OCI-LY1 (cell line): ENCODE results near the gene ADAM19.

Experiments used
- H2AFZ ChIP-seq: fragments of 200-600 bp; sonication (generic), shearing (Covaris generic); 2 replicates; pipeline ENCODE4 v1.6.0; 2014; ENCODE audit warnings: antibody characterized with exemption, mild to moderate bottlenecking, low read length
- H3F3A ChIP-seq: fragments of 200-600 bp; sonication (generic), shearing (Covaris generic); 2 replicates; pipeline ENCODE4 v1.6.0; 2014; ENCODE audit warnings: mild to moderate bottlenecking, antibody characterized with exemption, low read length, moderate library complexity; ENCODE audit not compliant: insufficient read depth
- H3K27ac ChIP-seq: fragments of 200-600 bp; sonication (generic); 2 replicates; pipeline ENCODE4 v1.5.1; 2014; ENCODE audit warnings: low read length, mixed run types, mild to moderate bottlenecking, low read depth; ENCODE audit not compliant: poor library complexity, severe bottlenecking
- H3K27me3 ChIP-seq: fragments of 200-600 bp; sonication (generic); 2 replicates; pipeline ENCODE4 v1.6.0; 2014; ENCODE audit warnings: antibody characterized with exemption, mild to moderate bottlenecking, low read length, moderate library complexity; ENCODE audit not compliant: insufficient read depth
- H3K36me3 ChIP-seq: fragments of 200-600 bp; sonication (generic); 2 replicates; pipeline ENCODE4 v1.6.1; 2014; ENCODE audit warnings: mild to moderate bottlenecking, antibody characterized with exemption, low read length, moderate library complexity, mixed read lengths; ENCODE audit not compliant: insufficient read depth
- H3K4me1 ChIP-seq: fragments of 200-600 bp; sonication (generic); 2 replicates; pipeline ENCODE4 v1.5.1; 2014; ENCODE audit warnings: mild to moderate bottlenecking, low read length, moderate library complexity; ENCODE audit not compliant: insufficient read depth, severe bottlenecking
- H3K4me2 ChIP-seq: fragments of 200-600 bp; sonication (generic), shearing (Covaris generic); 2 replicates; pipeline ENCODE4 v1.6.1; 2014; ENCODE audit warnings: low read length
- H3K4me3 ChIP-seq: fragments of 200-600 bp; sonication (generic); 2 replicates; pipeline ENCODE4 v1.5.1; 2014; ENCODE audit warnings: low read length, low read depth, mild to moderate bottlenecking, mixed read lengths; ENCODE audit not compliant: poor library complexity, severe bottlenecking
- H3K79me2 ChIP-seq: fragments of 200-600 bp; shearing (Covaris generic); 2 replicates; pipeline ENCODE4 v1.6.1; 2016; ENCODE audit warnings: mixed run types, low read length, mixed read lengths; ENCODE audit not compliant: insufficient read depth
- H3K9ac ChIP-seq: fragments of 200-600 bp; sonication (generic), shearing (Covaris generic); 2 replicates; pipeline ENCODE4 v1.6.1; 2014; ENCODE audit warnings: mild to moderate bottlenecking, low read length, mixed read lengths
- H3K9me2 ChIP-seq: fragments of 200-600 bp; sonication (generic), shearing (Covaris generic); 2 replicates; pipeline ENCODE4 v1.6.1; 2014; ENCODE audit warnings: low read depth, mild to moderate bottlenecking, low read length, mixed read lengths
- H3K9me3 ChIP-seq: fragments of 200-600 bp; shearing (Covaris generic); 2 replicates; pipeline ENCODE4 v1.6.1; 2014; ENCODE audit warnings: low read length, mixed read lengths
- H4K20me1 ChIP-seq: fragments of 200-600 bp; sonication (generic), shearing (Covaris generic); 2 replicates; pipeline ENCODE4 v1.6.0; 2016; ENCODE audit warnings: mild to moderate bottlenecking, low read length; ENCODE audit not compliant: insufficient read depth
- EZH2 ChIP-seq: fragments of 200-600 bp; sonication (generic), shearing (Covaris generic); IDR thresholded peaks from 2 replicates; pipeline ENCODE4 v1.8.0; 2017; ENCODE audit warnings: borderline replicate concordance, mixed run types, mild to moderate bottlenecking, antibody characterized with exemption, low read length, moderate library complexity, mixed read lengths
- TF ChIP-seq, protein P1 (sequence below): fragments of 200-600 bp; sonication (generic), shearing (Covaris generic); IDR thresholded peaks from 2 replicates; pipeline ENCODE4 v1.5.1; 2017; ENCODE audit warnings: mild to moderate bottlenecking, antibody characterized with exemption, low read length, moderate library complexity, mixed read lengths

The ADAM19 gene

DNA sequence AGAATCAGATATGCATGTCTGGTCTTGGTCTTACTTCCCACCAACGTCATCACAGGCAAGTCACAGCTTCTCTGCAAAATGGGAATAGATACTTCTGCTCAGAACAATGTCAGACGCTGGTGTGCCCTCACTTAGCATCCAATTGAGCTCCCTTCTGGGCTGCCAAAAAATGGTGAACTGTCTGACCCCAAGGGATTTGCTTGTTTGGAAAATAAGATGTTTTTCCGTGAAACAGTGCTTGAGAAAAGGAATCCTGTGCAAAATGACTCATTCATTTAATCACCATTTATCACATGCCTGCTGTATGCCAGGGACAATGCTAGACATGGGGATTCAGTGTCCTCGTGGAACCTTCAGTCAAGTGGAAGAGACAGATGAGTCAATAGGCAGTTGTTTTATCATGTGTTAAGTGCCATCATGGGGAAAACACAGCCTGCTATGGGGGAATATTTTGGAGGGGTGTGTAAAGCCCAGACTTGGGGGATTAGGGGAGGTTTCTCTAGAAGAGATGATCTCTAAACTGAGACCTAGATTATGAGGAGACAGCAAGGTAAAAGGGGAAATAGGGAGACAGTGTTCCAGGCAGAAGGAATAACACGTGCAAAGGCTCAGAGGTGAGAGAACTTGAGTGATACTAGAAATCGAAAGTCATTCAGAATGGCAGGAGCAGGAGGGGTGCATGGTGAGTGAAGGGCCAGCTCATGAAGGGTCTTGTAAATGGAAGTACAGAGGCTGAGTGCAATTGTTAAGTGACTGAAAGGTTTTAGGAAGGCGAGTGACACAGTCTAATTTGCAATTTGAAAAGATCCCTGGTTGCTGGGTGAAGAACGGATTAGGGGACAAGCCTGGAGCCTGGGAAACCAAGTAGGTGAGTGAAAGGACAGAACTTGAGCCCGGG is 111.7 kb downstream of the ADAM19 start:
- Histone ChIP-seq H3K79me2 (no peaks in the 10 kb centered on the region), H3K4me2 (no peak overlapping the region), H3F3A (no peaks in the 10 kb centered on the region), H3K9me3 (no peaks in the 10 kb centered on the region), H3K27ac (no peak overlapping the region), H2AFZ (no peak overlapping the region), H4K20me1 (no peaks in the 10 kb centered on the region), H3K4me3 (no peak overlapping the region), H3K9me2 (no peaks in the 10 kb centered on the region), H3K4me1 (no peaks in the 10 kb centered on the region), H3K36me3 (no peaks in the 10 kb centered on the region), H3K9ac (no peak overlapping the region), H3K27me3 (no peaks in the 10 kb centered on the region)
- TF ChIP-seq, protein P1, sequence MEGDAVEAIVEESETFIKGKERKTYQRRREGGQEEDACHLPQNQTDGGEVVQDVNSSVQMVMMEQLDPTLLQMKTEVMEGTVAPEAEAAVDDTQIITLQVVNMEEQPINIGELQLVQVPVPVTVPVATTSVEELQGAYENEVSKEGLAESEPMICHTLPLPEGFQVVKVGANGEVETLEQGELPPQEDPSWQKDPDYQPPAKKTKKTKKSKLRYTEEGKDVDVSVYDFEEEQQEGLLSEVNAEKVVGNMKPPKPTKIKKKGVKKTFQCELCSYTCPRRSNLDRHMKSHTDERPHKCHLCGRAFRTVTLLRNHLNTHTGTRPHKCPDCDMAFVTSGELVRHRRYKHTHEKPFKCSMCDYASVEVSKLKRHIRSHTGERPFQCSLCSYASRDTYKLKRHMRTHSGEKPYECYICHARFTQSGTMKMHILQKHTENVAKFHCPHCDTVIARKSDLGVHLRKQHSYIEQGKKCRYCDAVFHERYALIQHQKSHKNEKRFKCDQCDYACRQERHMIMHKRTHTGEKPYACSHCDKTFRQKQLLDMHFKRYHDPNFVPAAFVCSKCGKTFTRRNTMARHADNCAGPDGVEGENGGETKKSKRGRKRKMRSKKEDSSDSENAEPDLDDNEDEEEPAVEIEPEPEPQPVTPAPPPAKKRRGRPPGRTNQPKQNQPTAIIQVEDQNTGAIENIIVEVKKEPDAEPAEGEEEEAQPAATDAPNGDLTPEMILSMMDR = no peak
- TF ChIP-seq EZH2 = no peak

DNA sequence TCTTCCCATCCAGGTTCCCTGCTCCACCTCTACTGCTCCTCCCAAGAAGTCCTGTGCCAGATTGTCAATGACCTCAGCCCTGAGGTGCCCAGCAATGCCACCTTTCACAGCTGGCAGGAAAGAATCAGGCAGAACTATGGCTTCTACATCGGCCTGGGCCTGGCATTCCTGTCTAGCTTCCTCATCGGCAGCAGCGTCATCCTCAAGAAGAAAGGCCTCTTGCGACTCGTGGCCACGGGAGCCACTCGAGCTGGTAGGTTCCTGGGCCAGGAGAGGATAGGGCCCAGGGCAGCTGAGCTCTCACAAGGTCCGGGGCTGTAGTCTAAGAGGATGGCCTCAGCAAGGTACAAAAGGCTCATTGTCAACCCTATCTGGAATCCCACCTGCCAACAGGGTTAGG is 112.5 kb downstream of the ADAM19 start:
- no peak overlapping the region for H3K9ac ChIP-seq
- TF ChIP-seq EZH2 = no peak
- TF ChIP-seq, protein P1 = no peak
- no peak overlapping the region for H3K4me3 ChIP-seq
- no peaks in the 10 kb centered on the region for H3K9me3 ChIP-seq
- H3K4me2 ChIP-seq = no peak overlapping the region
- no peak overlapping the region for H2AFZ ChIP-seq
- no peaks in the 10 kb centered on the region for H3K27me3 ChIP-seq
- no peaks in the 10 kb centered on the region for H3K36me3 ChIP-seq
- no peaks in the 10 kb centered on the region for H3K4me1 ChIP-seq
- no peaks in the 10 kb centered on the region for H3K9me2 ChIP-seq
- no peaks in the 10 kb centered on the region for H3F3A ChIP-seq
- no peaks in the 10 kb centered on the region for H4K20me1 ChIP-seq
- no peak overlapping the region for H3K27ac ChIP-seq
- H3K79me2 ChIP-seq = no peaks in the 10 kb centered on the region

DNA sequence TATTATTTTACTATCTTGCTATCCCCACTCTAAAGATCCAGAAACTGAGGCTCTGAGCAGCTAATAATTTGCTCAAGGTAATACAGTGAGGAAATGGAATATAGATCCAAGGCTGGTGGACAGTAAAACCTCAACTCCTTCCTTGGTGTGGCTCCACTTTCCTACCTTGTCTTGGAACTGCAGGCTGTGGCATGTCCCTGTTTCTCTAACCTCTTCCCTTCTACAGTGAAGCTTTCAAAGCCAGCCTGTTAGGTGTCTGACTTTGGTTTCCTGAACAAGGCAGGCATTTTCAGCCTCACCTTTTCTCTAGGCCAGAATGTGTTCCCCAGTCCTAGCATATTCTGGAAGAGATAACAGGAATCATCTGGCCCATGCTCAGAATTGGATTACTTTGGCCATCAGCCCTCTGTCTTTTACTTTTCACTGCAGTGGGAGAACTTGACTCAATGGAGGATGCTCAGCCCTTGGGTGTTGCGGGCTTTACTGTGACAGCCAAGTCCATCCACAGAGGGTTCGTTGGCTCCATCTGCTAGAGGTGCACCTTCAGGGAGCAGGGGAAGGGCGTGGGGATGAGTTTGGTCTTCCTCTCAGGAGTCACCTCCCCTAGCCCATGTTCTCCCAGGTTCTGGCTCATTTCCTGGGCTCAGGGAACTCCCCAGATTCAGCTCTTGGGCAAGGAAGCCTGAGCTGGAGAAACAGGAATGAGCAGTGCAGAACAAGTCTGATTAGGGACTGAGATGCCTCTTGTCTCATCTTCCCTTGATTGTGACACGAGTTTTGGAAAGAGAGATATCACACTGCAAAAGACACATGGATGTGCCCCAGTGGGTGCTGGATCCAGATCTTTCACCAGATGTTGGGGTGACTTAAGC is 114.4 kb downstream of the ADAM19 start:
- Histone ChIP-seq H3F3A (no peaks in the 10 kb centered on the region), H3K4me2 (no peak overlapping the region), H3K79me2 (no peaks in the 10 kb centered on the region), H3K4me1 (no peaks in the 10 kb centered on the region), H3K9me2 (no peaks in the 10 kb centered on the region), H2AFZ (no peak overlapping the region), H3K27me3 (no peaks in the 10 kb centered on the region), H3K36me3 (no peaks in the 10 kb centered on the region), H3K27ac (no peak overlapping the region), H3K9me3 (no peaks in the 10 kb centered on the region), H4K20me1 (no peaks in the 10 kb centered on the region), H3K4me3 (no peak overlapping the region), H3K9ac (no peak overlapping the region)
- TF ChIP-seq, protein P1 = no peak
